ENCODE measurements around the gene C1QTNF6. TPM values are rescaled to one million over a fixed set of nuclear protein-coding genes. Genes with fewer than 3 reads are reported as not detected.

C1QTNF6 gene
- total and polyA plus RNA-seq, 10 of the 15 experiments (the other 5 are each of a cell fraction or from before 2014, with no cell fraction given): 0.16 to 4.1 (median 1.3) TPM

DNA sequence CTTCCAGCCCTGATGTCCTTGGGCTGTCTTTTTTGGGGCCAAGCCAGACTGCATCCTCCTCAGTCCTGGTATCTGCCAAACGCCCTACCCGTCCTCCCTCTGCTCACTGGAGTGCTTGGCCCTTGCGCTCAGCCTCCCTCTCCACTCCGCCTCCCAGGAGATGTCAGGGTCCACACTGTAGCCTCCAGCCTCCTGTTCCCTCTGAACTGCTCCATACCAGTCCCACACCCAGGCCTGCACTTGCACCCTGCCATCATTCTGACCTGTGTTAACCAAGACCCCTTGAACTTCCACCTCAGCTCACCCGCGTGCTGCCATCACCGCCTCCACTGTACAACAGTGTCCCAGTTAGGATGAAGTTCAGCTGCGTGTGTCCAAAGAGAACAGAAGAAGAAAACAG is 32.1 kb downstream of the C1QTNF6 start (continued):
- TF ChIP-seq, protein P1, sequence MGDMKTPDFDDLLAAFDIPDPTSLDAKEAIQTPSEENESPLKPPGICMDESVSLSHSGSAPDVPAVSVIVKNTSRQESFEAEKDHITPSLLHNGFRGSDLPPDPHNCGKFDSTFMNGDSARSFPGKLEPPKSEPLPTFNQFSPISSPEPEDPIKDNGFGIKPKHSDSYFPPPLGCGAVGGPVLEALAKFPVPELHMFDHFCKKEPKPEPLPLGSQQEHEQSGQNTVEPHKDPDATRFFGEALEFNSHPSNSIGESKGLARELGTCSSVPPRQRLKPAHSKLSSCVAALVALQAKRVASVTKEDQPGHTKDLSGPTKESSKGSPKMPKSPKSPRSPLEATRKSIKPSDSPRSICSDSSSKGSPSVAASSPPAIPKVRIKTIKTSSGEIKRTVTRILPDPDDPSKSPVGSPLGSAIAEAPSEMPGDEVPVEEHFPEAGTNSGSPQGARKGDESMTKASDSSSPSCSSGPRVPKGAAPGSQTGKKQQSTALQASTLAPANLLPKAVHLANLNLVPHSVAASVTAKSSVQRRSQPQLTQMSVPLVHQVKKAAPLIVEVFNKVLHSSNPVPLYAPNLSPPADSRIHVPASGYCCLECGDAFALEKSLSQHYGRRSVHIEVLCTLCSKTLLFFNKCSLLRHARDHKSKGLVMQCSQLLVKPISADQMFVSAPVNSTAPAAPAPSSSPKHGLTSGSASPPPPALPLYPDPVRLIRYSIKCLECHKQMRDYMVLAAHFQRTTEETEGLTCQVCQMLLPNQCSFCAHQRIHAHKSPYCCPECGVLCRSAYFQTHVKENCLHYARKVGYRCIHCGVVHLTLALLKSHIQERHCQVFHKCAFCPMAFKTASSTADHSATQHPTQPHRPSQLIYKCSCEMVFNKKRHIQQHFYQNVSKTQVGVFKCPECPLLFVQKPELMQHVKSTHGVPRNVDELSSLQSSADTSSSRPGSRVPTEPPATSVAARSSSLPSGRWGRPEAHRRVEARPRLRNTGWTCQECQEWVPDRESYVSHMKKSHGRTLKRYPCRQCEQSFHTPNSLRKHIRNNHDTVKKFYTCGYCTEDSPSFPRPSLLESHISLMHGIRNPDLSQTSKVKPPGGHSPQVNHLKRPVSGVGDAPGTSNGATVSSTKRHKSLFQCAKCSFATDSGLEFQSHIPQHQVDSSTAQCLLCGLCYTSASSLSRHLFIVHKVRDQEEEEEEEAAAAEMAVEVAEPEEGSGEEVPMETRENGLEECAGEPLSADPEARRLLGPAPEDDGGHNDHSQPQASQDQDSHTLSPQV (IDR thresholded peaks at IDR 0.05): no peak
- TF ChIP-seq ZBED1 (IDR thresholded peaks at IDR 0.05; ENCODE audit: borderline replicate concordance) (no peak), FOXM1 (IDR thresholded peaks at IDR 0.05; ENCODE audit: low read depth, low read length) (no peak), MYC (IDR thresholded peaks at IDR 0.05; ENCODE audit: insufficient read depth, insufficient read length, insufficient replicate concordance, low read length, severe bottlenecking) (no peak), SUZ12 (IDR thresholded peaks at IDR 0.05; ENCODE audit: unreplicated experiment) (no peak), ZNF274 (IDR thresholded peaks at IDR 0.05; ENCODE audit: insufficient read depth, insufficient read length) (no peak), SMAD1 (IDR thresholded peaks at IDR 0.05; ENCODE audit: low read depth, partially characterized antibody) (no peak), ZZZ3 (IDR thresholded peaks at IDR 0.05; ENCODE audit: control insufficient read depth, insufficient read length, low read depth) (no peak), ASH2L (IDR thresholded peaks at IDR 0.05; ENCODE audit: borderline replicate concordance, low read depth) (no peak), MTA3 (IDR thresholded peaks at IDR 0.05; ENCODE audit: borderline replicate concordance, low read length) (no peak)
- TF ChIP-seq, protein P2, sequence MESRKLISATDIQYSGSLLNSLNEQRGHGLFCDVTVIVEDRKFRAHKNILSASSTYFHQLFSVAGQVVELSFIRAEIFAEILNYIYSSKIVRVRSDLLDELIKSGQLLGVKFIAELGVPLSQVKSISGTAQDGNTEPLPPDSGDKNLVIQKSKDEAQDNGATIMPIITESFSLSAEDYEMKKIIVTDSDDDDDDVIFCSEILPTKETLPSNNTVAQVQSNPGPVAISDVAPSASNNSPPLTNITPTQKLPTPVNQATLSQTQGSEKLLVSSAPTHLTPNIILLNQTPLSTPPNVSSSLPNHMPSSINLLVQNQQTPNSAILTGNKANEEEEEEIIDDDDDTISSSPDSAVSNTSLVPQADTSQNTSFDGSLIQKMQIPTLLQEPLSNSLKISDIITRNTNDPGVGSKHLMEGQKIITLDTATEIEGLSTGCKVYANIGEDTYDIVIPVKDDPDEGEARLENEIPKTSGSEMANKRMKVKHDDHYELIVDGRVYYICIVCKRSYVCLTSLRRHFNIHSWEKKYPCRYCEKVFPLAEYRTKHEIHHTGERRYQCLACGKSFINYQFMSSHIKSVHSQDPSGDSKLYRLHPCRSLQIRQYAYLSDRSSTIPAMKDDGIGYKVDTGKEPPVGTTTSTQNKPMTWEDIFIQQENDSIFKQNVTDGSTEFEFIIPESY (IDR thresholded peaks at IDR 0.05): no peak

All from GM12878 (cell line).